ENCODE measurements around the gene ZBTB8A. TPM values are rescaled to one million over a fixed set of nuclear protein-coding genes. Genes with fewer than 3 reads are reported as not detected.

The ZBTB8A gene
- total and polyA plus RNA-seq, 2 of the 8 experiments (the other 6 are each of a cell fraction or from before 2014, with no cell fraction given): 2.9 to 10.4 TPM

DNA sequence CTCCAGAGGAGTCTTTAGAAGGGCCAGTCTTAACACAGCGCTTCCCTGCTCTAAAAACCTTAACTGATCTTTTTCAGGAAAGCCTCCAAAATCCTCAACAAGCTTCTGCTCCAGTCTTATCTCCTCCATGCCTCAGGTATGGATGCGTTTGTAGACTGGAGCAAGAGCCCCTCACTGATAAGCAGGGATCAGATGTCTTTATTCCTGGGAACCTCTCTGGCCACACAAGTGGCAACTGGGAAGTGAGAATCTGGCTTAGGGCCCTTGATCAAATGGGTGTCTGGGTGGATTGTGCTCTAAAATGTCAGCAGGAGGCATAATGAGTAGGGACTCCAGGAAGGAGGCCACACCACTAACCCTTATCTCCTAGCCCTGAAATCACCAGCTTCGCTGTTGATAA is 1.4 kb downstream of the ZBTB8A start (continued):
- TF ChIP-seq RNF2 (IDR thresholded peaks at IDR 0.05; ENCODE audit: borderline replicate concordance, low read depth, low read length, missing control alignments, poor library complexity, severe bottlenecking) (no peak), CEBPB (IDR thresholded peaks at IDR 0.05; ENCODE audit: low read depth, low read length) (no peak), POU5F1 (IDR thresholded peaks at IDR 0.05; ENCODE audit: low read depth, low read length) (no peak), HDAC2 (IDR thresholded peaks at IDR 0.05; ENCODE audit: borderline replicate concordance in 1 of 2, low read depth in 2 of 2, low read length in 2 of 2) (no peak)
